AG20443 (cell line): ENCODE data around the gene BCL11B.

Experiments used
- DNase-seq: peaks from one replicate; pipeline ENCODE4 v3.0.0; 2012; ENCODE audit warnings: low spot score, mixed read lengths

The BCL11B gene

DNA sequence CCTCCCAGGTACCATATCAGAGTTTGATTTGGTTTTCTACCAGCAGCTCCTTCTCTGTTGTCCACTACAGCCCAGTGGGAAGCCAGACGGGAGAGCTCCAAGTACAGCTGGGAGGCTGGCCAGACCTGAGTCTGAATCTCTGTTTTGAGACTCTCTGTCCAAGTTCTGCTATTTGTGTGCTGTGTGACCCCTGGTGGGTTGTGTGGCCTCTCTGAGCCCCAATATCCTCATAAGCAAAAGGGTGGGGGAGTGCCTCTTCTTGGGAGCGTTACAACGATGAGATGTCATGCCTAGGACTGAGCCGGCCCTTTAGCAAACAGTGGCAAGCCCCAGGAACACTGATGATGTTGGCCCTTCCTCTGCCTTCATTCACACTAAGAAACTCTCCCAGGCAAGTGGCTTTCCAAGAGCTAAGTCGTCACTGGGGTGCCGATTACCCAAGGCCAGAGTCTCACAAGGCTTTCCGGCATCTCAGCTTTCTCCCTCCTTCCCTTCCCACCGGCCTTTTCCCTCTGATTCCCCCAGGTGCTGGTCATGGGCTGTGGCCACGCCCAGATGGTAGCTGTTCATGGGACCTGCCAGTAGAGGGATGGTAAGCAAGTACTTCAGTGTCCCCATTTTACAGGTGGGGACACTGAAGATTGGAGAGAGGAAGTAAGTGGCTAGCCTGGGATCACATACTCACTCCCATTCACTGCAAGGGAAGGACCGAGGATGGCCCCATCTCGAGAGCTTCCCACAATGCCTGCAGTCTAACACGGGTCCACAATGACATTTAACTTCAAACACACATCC is 47.7 kb downstream of the BCL11B start:
- no peak for DNase-seq

- DNase-seq, result no peak
Measured at GRCh38 chr14:99221445-99221844, 50.6 kb downstream of the BCL11B start.

DNA sequence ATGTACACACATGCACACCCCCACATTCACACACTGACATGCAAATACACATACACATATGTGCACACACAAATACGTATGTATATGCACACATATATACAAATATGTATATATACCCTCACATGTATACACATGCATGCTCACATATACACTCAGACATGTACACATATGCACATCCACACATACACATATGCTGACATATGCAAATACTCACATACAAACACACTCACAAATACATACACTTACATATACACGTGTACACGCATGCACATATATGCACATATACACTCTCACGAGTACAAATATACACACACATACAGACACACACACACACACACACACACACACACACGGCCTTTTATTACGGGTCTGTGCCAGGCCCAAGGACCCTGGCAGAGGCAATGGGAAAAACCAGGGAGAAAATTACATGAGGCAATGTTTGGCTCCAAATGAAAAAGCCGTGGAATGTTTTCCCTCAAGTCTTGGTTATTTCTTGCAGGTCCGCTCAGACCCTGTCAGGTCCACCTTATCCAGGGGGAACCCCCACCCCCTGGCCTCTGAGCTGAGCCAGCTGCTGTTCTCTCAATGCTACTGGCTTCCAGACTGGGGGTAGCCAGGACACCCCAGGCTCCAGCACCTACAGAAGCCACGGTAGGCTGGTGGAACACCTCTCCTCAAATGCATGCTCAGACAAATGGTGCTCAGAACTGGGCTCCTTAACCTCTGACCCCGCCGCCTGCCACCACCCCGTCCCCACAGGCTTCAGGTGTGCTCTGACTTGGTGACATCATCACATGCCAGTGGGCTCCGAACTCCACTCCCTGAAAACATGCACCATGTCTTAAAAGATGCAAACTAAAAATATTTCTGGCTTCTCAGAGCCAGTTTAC is 54.7 kb downstream of the BCL11B start:
- no peak for DNase-seq

- DNase-seq, result no peak
Measured at GRCh38 chr14:99216191-99216590, 55.8 kb downstream of the BCL11B start.

DNA sequence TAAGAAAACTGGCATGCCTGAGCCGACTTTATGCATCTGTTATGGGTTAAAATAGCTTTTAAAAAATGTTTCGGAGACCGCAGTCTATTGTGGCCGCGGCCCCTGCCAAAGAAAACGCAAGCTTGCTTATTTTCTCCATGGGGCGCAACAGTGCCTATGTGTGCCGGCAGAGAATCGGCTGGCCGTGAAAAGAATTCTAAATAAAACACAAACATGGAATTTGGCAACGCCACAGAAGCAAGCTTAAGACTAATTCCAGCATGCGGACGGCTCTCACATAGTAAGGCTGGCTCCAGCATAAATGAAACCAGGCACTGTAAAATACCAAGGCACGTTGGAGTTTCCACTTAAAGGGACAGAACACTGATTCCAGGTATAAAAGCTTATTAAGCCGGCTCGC is 56.7 kb downstream of the BCL11B start:
- DNase-seq, result peak; percentile 69

- no peak for DNase-seq
Measured at GRCh38 chr14:99214701-99215100, 57.3 kb downstream of the BCL11B start.

- DNase-seq, result no peak
Measured at GRCh38 chr14:99213527-99213971, 58.4 kb downstream of the BCL11B start.

DNA sequence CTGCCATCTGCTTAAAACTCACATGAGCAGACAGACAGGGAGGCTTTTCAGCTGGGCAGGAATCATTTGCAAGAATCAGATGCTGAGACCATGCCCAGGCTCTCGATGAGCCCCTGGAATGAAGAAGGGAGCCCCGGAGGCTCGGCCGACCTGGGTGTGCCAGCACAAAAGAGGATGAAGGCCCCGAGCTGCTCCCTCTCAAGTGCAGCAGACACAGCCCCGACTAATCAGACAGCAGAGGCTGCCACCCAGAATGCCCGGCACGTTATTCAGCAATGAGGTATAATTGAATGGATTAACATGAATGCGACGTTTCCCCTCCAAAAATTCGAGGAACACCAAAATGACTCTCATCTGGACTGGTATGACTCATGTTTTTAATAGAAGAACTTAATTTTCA is 58.9 kb downstream of the BCL11B start:
- no peak for DNase-seq

DNA sequence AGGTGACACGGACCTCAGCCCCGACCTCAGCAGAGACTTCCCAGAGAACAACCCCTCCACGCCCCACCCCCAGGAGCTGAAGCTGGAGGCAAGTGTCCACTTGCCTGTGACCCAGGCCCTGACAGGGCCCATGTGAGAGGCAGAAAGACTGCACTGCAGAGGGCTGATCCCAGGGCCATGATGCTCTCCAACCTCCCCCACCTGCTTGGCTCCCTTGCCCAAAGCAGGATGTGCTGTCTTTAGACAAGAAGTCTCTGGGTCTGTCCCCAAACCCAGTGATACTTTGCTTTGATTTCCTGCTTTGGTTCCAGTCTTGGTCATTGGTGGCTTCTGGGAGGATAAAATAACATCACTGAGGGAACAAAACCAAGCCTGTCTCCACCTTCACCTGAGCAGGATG is 59.4 kb downstream of the BCL11B start:
- no peak for DNase-seq

- no peak for DNase-seq
Measured at GRCh38 chr14:99212199-99212598, 59.8 kb downstream of the BCL11B start.

DNA sequence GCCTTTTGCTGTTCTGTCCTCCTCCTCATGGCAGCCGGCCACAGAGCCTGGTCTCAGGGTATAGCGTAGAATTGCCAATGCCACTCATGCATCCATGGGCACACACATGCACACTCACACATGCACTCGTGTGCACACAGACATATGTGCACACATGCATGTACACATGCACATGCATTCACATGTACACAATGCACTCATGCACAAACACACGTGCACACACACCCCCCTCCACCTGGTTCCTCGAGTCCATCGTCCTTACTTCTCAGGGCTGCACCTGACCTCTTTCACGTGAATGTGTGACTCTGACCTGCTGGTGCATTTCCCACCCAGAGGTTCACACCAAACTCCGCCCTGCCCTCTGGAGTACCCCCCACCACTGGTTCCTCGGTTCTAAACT is 60.6 kb downstream of the BCL11B start:
- DNase-seq, result no peak

DNA sequence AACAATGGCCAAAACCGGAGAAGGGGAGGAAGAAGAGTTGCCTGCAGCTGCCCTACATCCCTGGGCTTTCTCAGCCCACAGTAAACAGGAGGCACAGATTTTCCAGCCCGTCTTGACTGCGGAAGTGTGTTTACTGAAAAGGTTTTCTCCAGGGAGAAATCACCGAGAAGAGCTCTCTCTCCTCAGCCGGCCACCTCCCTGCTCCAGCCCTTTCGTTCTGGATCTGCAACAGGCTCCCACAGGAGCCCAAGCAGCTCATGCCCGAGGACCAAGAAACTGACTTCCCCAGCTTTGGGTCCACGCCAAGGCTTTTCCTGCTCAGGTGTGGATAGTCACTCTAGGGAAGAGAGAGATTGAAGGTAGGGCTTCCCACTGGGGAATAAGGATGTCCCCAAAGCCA is 61.7 kb downstream of the BCL11B start:
- no peak for DNase-seq

DNA sequence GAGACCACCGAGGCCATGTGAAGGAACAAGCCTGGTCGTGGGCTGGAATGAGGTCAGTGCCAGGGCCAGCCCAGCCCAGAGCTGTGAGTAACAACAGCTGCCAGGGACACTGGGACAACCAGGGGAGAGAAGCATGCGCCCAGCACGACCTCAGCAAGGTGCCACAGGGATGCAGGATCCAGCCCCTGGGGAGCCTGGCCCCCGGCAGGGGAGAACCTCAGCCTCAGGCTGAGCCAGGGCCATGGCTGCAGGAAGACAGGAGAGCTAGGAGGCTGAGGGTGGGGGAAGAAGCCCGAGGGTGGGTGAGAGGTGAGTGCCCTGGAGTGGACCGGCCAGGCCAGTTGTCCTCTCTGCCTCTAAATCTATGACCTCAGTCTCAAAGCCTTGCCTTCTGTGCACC is 62.6 kb downstream of the BCL11B start:
- no peak for DNase-seq

DNA sequence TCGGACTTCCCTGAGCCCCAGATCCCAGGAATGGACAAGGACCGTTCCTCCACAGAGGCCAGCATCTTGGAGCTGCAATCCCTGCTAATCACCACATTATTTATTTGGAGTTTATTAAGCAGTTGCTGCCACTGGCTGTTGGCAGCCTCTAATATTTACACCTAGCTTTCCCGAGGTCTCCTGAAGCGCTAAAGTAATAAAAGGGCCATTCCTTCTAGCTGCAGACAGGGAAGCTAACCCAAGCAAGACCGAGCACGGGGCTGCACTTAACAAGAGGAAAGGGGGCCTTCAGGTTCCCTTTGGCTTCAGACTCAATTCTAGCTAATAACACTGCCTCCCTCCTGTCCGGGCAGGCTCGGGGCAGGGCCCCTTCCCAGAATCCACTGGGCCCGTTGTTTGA is 63.7 kb downstream of the BCL11B start:
- DNase-seq, result no peak

DNA sequence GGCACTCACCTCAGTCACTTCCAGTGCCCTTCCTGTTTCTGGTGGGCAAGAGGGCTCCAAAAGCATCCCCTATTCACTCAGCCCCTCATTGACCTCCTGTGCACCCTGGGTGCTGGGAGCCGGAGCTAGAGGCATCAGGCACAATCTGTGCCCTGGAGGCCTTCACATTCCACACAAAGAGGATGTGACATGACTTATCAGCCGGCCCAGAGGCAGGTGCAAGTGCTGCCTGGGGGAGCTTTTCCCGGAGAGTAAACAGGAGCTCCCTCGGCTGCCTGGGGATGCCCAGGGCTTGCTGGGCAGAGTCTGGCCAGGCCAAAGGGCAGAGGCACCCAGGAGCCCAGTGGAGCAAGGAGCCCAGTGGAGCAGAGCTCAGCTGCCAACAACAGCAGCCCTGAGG is 64.5 kb downstream of the BCL11B start:
- DNase-seq, result no peak

GRCh38 chr14:99206090-99206489 is 65.9 kb downstream of the BCL11B start:
- no peak for DNase-seq

DNA sequence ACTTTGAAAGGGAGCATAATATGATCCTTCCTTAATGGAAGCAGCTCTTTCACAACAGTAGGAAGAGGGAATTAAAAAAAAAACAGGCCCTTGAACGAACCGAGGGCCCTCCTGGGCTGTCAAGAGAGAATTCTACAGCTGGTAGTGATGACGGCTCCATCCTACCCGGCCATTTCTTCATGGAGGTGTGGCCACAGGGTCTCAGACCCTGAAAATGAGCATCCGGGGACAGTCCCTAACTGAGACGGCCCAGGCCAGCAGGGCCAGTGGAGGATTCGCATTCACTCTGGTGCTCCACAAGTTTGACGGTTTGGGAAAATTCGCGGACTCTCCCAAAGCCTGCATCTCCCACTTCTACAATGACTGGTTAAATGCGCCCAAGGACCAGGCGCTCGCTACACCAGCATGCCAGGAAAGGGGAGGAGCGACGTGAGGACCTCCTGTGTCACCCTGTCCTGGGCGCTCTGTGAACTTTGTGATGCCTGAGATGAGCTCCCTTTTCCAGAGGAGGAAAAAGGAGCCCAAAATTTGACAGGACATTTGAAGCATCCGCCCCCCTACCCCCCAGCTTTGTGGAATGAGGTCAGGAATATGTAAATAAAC is 66.8 kb downstream of the BCL11B start:
- DNase-seq, result no peak

DNA sequence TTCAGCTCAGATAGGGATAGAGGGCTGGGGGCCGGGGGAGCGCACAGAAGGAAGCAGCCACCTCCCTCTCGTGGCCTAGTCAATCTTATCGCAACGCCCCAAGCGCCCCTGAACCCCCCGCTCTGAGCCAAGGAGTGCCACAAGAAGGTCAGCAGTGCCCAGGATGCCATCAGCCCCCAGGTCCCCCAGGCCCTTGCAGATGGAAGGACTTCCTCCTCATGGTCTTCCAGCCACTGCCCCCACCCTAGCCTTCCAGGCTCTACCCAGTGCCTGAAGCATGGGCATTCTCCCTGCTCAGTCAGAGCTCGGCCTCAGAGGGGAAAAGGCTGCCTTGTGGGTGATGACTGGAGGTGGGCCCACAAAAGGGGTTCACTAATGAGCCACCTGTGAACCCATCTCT is 68.2 kb downstream of the BCL11B start:
- DNase-seq, result no peak

DNA sequence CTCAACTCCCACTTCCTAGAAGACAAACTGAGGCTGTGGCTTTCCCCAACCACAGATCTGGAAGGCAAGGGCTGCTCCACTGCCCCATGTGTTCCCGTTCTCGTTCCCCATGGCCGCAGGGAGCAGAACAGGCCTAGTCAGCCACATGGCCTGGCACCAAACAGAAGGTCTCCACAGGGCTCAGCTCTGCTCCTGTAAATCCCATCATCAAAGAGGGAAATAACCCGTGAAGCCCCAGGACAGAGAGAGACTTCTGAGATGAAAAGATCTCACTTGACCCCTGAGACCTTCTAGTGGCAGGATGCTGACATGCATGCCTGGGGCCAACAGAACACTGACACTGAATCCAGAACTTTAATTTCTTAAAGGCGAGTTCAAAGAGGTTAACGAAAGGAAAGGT is 68.9 kb downstream of the BCL11B start:
- no peak for DNase-seq

- no peak for DNase-seq
Measured at GRCh38 chr14:99202516-99202915, 69.5 kb downstream of the BCL11B start.

DNA sequence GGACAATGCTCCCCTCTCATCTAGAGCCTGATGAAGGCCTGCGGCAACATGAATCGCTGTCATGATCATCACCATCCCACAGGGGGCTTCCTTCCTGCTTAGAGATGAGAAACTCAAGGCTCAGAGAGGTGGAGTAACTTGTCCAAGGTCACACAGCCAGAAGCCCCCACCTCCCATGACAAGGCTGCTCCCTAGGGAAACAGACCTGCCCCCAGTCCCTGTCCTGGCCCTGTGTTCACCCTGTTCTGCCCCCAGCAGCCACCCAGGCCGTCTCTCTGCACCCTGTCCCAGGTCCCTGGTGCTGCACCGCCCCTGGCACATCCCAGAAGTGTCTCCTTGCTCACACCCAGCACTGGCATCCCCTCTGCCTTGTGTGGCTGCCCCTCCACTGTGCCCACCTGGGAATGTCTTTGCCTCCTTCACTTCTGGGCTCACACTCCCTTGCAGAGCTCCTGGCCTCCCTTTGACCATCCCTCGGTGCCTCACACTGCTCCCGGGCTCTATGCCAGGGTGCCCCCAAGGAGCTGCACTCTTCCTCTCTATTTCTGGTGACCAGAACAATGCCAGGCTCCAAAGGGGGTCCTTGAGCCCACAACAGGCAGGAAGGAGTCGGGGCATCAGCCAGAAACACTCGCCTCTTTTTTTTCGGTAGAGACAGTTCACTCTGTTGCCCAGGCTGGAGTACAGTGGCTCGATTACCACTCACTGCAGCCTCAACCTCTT is 70.5 kb downstream of the BCL11B start:
- DNase-seq, result no peak

- DNase-seq, result no peak
Measured at GRCh38 chr14:99200654-99201005, 71.4 kb downstream of the BCL11B start.
